GM21447 (cell line): ENCODE measurements around the gene NDUFA5.
"Not testable (repeated sequence)": the region's sequence is repeated elsewhere in the genome, so short reads cannot be mapped to it uniquely, and the experiment has no call there.

Source experiments
- ATAC-seq: cut with Tn5 transposase; IDR thresholded peaks from one replicate; pipeline ENCODE4 v1.9.1; 2021; ENCODE audit not compliant: unreplicated experiment

NDUFA5 gene

DNA sequence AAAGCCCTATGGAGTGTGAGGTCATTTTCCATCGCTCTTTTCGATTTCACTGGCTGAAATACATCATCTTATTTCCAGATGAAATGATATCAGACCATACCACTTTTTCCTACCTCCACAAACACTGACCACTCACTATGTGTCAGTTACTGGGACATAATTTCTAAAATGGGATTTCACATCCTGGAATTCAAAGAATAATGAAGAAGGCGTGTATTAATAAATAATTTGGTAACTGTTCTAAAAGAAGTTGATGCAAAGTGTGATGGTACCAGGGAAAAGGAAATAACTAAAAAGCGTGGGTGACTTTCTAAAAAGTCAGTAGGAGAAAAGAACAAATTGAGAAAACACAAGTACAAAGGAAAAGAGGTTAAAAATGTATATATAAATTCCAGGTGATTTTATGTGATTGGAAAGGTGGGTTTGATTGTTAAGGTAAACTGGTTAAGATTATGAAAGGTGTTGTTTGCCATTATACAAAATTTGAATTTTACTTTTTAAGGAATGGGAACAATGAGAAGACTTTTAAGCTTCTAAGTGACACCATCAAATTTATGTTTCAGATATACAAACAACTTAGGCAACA lies 764 bp upstream of the NDUFA5 start:
- no peak for ATAC-seq

DNA sequence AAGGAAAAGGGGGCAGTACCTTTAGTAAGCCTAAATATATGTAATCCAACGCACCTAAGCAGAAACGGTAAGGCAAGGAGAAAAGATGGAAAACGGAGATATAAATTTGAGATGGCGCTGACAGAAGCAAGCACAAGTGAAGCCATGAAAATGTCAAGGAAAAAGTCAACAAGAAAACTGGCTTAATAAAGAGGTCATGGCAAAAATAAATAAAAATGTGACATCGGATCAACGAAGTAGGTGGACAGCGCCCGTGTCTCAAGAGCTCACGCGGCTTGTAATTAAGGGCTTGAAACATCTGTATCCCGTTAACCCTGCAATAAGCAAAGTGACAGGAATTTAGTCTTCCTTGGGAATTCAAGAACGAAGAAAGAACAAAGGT lies 611 bp downstream of the NDUFA5 start:
- ATAC-seq: no peak

DNA sequence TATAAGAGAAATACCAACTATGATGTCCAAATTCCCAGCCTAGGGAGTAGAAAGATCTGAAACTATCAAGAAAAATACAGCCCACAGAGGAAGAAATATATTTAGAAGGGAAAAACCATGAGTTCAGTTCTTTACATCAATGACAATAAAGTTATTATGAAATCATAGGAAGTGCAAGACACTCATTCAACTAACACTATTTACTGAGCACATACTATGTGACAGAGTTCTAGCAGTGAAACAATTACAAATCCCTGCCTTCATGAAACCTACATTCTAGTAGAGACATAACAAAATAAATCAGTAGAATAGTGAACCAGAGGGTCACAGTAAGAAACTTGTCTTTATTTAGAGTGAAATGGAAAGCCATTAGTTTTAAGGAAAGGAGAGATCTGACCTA lies 2.1 kb downstream of the NDUFA5 start:
- ATAC-seq: no peak

DNA sequence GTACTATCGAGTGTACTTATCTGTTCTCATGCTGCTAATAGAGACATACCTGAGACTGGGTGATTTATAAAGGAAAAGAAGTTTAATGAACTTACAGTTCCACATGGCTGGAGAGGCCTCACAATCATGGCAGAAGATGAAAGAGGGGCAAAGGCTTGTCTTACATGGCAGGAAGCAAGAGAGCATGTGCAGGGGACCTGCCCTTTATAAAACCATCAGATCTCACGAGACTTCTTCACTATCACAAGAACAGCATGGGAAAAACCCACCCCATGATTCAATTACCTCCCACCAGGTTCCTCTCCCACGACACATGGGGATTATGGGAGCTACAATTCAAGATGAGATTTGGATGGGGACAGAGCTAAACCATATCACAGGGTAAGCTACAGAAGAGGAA lies 4.5 kb downstream of the NDUFA5 start:
- no peak for ATAC-seq

DNA sequence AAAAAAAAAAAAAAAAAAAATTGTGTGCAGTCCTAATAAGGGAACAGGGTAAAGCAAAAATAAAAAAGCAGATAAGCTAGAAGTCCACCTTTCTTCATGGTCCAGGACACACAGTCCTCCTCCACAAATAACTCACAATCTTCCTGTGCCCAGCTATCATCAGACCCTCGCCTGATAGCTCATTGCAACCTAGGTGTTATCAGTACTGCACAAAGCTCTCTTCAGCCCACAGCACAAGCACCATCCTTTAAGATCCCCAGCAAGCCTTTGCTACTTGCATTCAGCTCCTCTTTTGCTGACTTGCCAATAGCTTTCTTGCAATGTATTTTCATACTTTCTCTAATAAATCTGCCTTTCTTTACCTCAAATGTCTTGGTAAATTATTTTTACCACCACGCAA lies 5.0 kb downstream of the NDUFA5 start:
- no peak for ATAC-seq

DNA sequence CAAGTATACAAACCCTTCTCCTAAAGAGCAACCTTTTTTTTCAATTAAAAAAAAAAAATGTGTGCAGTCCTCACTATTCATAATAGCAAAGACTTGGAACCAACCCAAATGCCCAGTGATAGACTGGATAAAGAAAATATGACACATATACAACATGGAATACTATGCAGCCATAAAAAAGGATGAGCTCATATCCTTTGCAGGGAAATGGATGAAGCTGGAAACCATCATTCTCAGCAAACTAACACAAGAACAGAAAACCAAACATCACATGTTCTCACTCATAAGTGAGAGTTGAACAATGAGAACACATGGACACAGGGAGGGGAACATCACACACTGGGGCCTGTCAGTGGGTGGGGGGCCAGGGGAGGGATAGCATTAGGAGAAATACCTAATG lies 5.5 kb downstream of the NDUFA5 start:
- not testable (repeated sequence) for ATAC-seq

DNA sequence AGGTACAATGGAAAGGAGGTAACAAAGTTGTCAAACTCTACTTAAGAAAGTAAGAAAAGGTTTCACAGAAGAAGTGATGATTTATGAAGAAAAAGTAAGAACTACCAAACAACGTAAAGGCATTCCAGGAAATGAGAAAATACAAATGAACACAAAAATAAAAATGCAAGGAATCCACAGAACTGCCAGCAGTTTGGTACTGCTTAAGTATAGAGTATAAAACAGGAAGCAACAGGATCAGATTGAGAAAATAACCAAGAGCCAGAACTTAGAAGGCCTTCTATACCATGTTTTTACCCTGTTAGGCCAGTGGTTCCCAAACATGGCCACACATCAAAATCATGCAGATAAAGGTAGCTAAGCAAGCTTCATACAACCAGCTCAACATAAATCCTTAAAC lies 9.2 kb downstream of the NDUFA5 start:
- ATAC-seq: no peak

DNA sequence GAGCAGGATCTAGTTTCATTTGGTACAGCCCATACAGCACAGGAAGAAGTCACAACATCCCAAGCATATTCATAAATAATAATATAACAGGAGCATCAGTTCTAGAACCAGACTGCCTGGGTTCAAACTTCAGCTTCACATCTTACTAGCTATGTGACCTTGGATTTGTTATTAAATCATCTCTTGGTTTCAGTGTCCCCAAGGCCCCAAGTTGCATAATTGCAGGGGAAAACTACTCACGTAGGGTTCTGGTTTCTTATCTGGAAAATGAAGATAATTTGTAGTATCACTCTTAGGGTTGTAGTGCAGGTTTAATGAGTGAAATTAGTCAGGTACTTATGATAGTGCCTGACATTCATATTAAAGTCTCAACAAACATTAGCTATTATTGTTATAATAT lies 17.7 kb downstream of the NDUFA5 start:
- no peak for ATAC-seq

DNA sequence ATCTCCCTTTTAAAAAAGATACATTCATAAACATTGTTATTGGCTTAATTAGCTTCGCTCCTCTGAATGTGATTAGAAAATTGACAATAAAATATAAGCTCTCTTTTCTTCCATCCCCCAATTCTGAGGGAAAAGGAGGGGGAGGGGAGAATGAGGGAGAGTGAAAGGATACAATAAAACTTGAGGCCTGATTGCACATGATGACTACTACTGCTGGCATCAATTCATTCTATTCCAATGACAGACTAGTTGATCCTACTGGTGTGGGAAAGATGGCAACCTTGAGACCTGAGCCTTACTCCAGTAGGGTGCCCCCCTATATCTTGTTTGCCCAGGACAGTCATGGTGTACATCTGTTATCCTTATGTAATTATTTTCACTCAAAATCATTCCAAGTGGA lies 18.7 kb downstream of the NDUFA5 start:
- ATAC-seq: no peak

DNA sequence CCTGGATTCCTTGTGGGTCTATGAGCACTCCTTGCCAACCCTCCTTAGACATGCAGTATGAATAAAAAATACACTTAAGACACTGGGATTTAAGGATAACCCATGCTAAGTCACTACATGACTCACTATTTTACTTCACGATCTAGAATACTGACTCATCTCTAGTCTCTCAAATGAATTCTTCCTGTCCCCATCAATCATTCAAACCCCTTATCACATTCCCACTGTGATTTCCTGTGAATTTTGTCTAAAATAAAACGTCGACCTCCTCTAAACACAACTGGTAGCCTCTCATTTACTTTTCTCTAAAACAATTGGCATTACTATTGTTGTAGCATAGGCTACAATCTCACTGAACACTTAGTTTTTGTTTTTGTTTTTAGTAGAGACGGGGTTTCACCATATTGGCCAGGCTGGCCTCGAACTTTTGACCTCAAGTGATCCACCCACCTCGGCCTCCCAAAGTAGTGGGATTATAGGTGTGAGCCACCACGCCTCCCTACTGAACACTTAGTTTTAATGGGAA lies 19.4 kb downstream of the NDUFA5 start:
- no peak for ATAC-seq

DNA sequence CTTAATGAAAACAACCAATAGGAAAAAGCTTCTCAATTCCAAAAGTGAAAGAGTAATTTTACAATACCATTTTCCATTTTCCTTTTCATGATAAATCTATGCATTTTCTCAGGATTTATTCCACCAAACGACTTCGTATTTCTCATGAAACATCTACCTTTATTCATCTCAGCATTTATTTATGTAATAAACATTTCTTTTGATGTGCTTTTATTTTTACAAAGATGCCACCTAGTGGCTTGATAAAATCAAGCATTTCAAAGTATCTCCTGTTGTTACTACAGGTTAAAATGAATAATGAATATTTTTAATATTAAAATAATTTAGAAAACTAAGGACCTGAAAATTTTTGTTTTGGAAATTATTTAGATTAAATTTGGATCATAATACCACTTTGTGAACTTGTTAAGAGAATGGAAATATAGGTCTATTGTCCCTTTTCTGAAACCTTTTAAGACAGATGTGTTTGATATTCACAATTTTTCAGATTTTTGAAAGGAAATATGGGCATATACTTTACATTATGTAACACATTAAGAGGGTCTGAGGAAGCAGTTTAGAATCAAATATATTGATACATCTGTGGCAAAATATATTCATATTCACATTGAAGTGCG lies 20.5 kb downstream of the NDUFA5 start:
- no peak for ATAC-seq

DNA sequence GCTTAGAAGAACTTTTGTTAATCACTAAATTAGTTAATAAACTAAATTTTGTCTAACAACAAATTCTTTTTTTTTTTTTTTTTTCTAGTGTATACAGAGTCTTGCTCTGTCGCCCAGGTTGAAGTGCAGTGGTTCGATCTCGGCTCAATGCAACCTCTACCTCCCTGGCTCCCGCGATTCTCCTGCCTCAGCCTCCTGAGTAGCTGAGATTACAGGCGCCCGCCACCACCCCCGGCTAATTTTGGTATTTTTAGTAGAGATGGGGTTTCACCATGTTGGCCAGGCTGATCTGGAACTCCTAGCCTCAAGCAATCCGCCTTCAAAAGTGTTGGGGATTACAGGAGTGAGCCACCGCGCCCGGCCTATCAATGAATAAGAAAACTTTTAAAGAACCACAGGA lies 22.1 kb downstream of the NDUFA5 start:
- ATAC-seq: no peak

DNA sequence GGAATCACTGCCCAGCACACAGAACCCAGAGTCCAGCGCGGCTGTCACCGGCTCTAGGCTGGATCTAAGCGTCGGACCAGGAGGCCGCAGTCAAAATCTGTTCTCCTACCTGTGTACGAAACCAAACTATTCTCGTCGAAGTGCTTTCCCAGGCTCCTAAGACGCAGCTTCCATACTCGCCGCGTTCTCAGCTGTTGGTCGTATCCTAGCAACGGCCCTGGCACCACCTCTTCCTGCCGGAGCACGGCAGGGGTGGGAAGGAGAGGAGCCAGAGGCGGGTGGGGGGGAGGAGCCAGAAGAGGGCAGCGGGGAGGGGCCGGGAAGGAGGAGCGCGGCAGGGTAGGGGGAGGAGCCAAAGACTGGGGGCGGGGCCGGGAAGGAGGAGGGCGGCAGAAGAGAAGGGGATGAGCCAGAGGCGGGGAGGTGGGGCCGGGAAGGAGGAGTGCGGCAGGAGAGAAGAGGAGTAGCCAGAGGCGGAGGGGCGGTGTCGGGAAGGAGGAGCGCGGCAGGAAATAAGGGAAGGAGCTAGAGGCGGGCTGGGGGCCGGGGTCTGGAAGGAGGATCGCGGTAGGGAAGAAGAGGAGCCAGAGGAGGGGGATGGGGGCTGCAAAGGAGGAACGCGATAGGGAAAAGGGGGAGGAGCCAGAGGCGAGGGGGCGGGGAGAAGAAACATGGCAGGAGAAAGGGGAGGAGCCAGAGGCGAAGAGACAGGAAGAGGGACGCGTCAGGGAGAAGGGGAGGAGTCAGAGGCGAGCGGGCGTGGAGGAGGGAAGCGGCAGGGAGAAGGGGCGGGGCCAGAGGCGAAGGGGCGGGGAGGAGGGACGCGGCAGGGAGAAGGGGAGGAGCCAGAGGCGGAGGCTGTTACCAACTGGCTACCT lies 23.0 kb downstream of the NDUFA5 start, which contains the start of gene IQUB:
Gene IQUB, minus strand, starts transcription at position 213 of the 878 bp plus-strand sequence. CDS start 22,255 bp downstream, outside the sequence.
- peak; percentile 82 for ATAC-seq

DNA sequence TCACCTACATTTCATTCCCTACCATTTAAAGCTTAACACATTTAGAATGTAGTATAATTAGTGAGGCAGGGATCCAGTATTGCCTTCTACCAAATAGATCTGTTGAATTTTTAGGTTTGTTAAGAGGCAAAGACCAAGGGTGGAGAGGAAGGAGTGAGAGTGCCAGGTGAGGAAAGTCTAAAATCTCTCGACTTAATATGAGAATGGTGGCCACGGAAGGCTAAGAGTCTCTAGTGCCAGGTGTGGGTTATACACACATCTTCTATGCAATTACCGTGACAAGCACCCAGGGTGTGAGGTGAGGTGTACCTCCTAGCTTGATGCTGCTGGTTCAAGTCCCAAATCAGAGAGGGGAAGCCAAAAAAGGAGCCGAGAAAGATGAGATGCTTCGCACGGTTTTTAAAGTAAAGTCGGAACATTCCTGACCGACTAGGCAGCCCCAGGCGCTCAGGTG lies 23.7 kb downstream of the NDUFA5 start:
- ATAC-seq: peak; percentile 9

DNA sequence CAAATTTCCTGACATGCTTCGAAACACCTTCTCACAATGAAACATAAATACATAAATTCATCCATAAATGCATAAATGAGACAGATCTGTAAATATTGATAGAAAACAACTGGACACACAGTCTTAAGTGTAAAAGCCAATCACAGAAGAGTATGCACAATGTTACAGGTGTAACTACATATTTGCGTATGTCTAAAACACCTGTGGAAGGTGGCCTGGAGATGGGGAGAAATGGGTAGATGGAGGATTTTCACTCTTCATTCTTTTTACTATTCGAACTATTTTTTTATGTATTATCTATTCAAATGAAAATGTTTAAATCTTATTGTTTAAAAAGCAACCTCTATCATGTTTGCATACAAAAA lies 24.1 kb downstream of the NDUFA5 start:
- no peak for ATAC-seq

DNA sequence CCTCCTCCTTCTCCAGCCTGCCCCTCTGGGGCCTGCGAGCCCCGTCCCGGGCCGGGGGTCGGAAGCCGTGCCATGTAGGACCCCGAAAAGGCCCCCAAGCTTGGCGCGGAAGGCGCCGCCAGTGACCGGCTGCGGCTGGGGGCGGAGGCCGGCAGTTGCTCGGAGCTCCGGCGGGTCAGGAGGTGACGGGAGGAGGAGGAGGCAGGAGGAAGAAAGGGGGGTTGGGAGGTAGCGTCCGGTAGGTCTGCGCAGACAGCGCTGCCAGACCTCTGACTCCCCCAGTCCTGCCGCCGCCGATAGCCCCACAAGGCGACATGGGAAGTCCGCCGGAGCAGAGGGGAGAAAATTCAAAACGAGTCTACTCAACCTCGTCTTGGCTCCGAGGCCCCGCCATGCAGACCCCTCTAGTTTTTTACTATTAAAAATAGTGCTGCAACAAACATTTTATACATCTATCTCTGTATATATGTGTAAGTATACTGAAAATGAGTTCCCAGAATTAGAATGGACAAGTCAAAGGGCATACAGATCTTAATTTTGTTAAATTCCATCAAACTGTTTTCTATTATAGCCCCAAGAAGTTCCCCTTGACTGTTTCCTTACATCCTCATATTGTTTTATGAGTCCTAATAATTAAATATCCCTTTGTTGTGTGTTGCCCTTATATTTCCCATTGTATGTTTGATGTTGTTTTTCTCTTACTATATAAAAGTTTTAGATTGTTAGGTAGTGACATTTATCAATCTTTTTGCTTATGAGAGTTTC lies 24.6 kb downstream of the NDUFA5 start:
- peak; percentile 17 for ATAC-seq

DNA sequence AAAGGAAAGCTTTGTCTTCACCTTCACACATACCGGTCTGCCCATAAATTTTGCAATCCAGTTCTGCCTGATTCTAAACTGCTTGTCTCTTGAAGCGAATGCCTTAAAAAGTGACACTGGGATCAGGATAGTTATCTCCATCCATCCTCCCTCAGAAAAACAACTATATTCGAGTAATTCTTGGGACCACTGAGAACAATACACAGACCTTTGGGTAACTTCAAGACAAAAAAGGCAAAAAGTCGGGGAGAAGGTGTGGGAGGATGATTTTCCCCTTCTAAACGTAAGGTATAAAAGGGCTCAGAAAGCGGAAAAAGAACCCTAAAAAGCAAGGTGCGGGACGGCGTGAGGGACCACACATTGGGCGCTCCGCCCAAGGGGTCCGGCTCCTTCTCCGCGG lies 25.3 kb downstream of the NDUFA5 start:
- ATAC-seq: not testable (repeated sequence)

DNA sequence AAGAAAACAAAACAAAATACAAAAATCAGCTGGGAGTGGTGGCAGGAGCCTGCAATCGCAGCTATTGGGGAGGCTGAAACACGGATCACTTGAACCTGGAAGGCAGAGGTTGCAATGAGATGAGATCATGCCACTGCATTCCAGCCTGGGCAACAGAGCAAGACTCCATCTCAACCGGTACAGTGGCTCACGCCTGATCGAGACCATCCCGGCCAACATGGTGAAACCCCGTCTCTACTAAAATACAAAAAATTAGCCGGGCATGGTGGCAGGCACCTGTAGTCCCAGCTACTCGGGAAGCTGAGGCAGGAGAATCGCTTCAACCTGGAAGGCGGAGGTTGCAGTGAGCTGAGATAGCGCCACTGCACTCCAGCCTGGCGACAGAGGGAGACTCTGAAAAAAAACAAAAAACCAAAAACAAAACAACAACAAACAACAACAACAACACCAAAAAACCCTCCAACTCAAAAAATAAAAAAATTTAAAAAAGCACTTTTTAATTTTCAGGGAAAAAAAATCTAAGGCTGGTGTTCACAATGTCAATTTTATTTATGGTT lies 27.5 kb downstream of the NDUFA5 start:
- ATAC-seq: not testable (repeated sequence)

DNA sequence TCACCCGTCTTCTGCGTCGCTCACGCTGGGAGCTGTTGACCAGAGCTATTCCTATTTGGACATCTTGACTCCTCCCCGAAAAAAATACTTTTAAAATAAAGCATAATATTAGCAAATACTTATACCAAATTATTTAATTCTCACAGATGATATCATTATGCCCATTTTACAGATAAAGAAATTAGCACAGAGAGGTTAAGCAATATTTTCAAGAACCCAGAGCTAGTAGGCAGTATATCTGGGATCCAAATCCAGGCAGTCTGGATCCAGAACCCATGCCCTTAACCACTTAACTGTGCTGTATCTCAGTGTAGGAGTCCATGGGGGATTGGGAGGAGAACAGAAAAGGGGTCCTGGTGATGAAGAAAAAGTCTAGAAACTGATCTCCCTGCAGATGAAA lies 29.4 kb downstream of the NDUFA5 start:
- ATAC-seq: no peak

DNA sequence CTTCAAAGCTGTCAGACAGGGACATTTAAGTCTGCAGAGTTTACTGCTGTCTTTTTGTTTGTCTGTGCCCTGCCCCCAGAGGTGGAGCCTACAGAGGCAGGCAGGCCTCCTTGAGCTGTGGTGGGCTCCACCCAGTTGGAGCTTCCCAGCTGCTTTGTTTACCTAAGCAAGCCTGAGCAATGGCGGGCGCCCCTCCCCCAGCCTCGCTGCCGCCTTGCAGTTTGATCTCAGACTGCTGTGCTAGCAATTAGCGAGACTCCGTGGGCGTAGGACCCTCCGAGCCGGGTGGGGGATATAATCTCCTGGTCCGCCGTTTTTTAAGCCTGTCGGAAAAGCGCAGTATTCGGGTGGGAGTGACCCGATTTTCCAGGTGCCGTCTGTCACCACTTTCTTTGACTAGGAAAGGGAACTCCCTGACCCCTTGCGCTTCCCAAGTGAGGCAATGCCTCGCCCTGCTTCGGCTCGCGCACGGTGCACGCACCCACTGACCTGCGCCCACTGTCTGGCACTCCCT lies 29.8 kb downstream of the NDUFA5 start:
- ATAC-seq: not testable (repeated sequence)

DNA sequence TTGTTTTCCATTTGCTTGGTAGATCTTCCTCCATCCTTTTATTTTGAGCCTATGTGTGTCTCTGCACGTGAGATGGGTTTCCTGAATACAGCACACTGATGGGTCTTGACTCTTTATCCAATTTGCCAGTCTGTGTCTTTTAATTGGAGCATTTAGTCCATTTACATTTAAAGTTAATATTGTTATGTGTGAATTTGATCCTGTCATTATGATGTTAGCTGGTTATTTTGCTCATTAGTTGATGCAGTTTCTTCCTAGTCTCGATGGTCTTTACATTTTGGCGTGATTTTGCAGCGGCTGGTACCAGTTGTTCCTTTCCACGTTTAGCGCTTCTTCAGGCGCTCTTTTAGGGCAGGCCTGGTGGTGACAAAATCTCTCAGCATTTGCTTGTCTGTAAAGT lies 31.1 kb downstream of the NDUFA5 start:
- not testable (repeated sequence) for ATAC-seq
